ENCODE results near the gene SMARCA2.

GRCh38 chr9:1972672-1973071, 42.5 kb upstream of the SMARCA2 start:
- TF ChIP-seq POLR2A (IDR thresholded peaks at IDR 0.05): no peak
- TF ChIP-seq CTCF (IDR thresholded peaks at IDR 0.05): no peak
- no peak for TF ChIP-seq POLR2AphosphoS5 (IDR thresholded peaks at IDR 0.05)
